H1 (cell line): ENCODE data around the gene ATG7. TPM values are rescaled to one million over a fixed set of nuclear protein-coding genes. Genes with fewer than 3 reads are reported as not detected.

Experiments used
- CTCF ChIA-PET: fragments of 300-600 bp; sonication (Branson Sonifier 250); formaldehyde crosslinking; loops from one replicate; lab custom pipeline; 2021; ENCODE audit not compliant: partially characterized antibody; lab: Charles Lee
- POLR2A ChIA-PET: fragments of 300-600 bp; sonication (Branson Sonifier 250); formaldehyde crosslinking; loops from one replicate; lab custom pipeline; 2021; ENCODE audit warnings: inconsistent platforms; ENCODE audit not compliant: partially characterized antibody; lab: Charles Lee
- DNase-seq, 2 experiments: peaks; one replicate each; pipeline versions ENCODE4 v3.0.0 to v3.0.0-alpha.2; 2010 to 2022; ENCODE audit warnings: low spot score in 2 of 2, low read depth in 1 of 2, mixed read lengths in 1 of 2
- FAIRE-seq: peaks from 2 replicates; lab custom pipeline; 2011; peaks lifted over from hg19 to GRCh38; lab: Jason Lieb, UNC
- H2AFZ ChIP-seq: 2 replicates; pipeline ENCODE4 v1.8.1; 2012; ENCODE audit warnings: low read length, inconsistent platforms
- H2AK5ac ChIP-seq: 2 replicates; pipeline ENCODE4 v1.6.1; 2013; ENCODE audit warnings: low read depth, low read length
- H2BK120ac ChIP-seq: replicated peaks from 2 replicates; pipeline ENCODE3; 2013; ENCODE audit warnings: low read depth, low read length, inconsistent platforms
- H2BK12ac ChIP-seq: 2 replicates; pipeline ENCODE4 v1.6.1; 2013; ENCODE audit warnings: low read depth, low read length
- H2BK15ac ChIP-seq: 2 replicates; pipeline ENCODE4 v1.6.1; 2013; ENCODE audit warnings: low read length
- H2BK20ac ChIP-seq: 2 replicates; pipeline ENCODE4 v1.6.1; 2013; ENCODE audit warnings: low read length
- H2BK5ac ChIP-seq: 2 replicates; pipeline ENCODE4 v1.6.1; 2013; ENCODE audit warnings: low read depth, low read length
- H3K14ac ChIP-seq: 2 replicates; pipeline ENCODE4 v1.6.1; 2013; ENCODE audit warnings: inconsistent platforms; ENCODE audit not compliant: insufficient read length
- H3K18ac ChIP-seq: 2 replicates; pipeline ENCODE4 v1.6.1; 2013; ENCODE audit warnings: low read length; ENCODE audit errors: extremely low read depth
- H3K23ac ChIP-seq: 2 replicates; pipeline ENCODE4 v1.6.1; 2013; ENCODE audit warnings: inconsistent platforms; ENCODE audit not compliant: insufficient read length
- H3K23me2 ChIP-seq: 2 replicates; pipeline ENCODE4 v1.6.1; 2013; ENCODE audit warnings: low read depth, low read length
- H3K27ac ChIP-seq: 2 replicates; pipeline ENCODE4 v1.6.1; 2011; ENCODE audit warnings: low read depth, low read length, inconsistent platforms
- H3K27me3 ChIP-seq, 4 experiments: replicated peaks in 1 of 4; 1 replicate in 1 of 4; 2 replicates in 3 of 4; pipeline versions ENCODE4 v1.6.1 to v1.8.1; 2011 to 2013; ENCODE audit warnings: low read length in 3 of 4, mild to moderate bottlenecking in 3 of 4, inconsistent platforms in 2 of 4, mixed read lengths in 2 of 4, moderate library complexity in 1 of 4; ENCODE audit not compliant: control insufficient read depth in 3 of 4, insufficient read depth in 3 of 4; ENCODE audit errors: extremely low read depth in 1 of 4
- H3K36me3 ChIP-seq, 4 experiments: 2 replicates each; pipeline versions ENCODE4 v1.6.1 to v1.8.1; 2011 to 2013; ENCODE audit warnings: mild to moderate bottlenecking in 4 of 4, low read length in 3 of 4, moderate library complexity in 2 of 4, control low read depth in 1 of 4, inconsistent platforms in 1 of 4; ENCODE audit not compliant: insufficient read depth in 4 of 4, control insufficient read depth in 2 of 4
- H3K4ac ChIP-seq: replicated peaks from 2 replicates; pipeline ENCODE3; 2013; ENCODE audit warnings: low read length, low read depth, mixed read lengths, inconsistent platforms; ENCODE audit not compliant: insufficient read length
- H3K4me1 ChIP-seq, 4 experiments: replicated peaks in 1 of 4; 1 replicate in 1 of 4; 2 replicates in 3 of 4; pipeline versions ENCODE4 v1.6.1 to v1.8.1; 2011 to 2013; ENCODE audit warnings: low read length in 3 of 4, inconsistent platforms in 2 of 4, mixed read lengths in 1 of 4; ENCODE audit not compliant: insufficient read depth in 4 of 4, control insufficient read depth in 3 of 4
- H3K4me2 ChIP-seq, 2 experiments: 2 replicates each; pipeline versions ENCODE4 v1.6.1 to v1.8.1; 2011 to 2013; ENCODE audit warnings: low read depth in 2 of 2, low read length in 2 of 2, control low read depth in 1 of 2, inconsistent platforms in 1 of 2, mild to moderate bottlenecking in 1 of 2; ENCODE audit not compliant: insufficient read depth in 1 of 2
- H3K4me3 ChIP-seq, 4 experiments: fragments of 200-600, 300-600 bp in 1 of 4; sonication (generic), shearing (Covaris generic), sonication (Bioruptor Twin) in 1 of 4; 2 replicates each; pipeline versions ENCODE4 v1.5.1 to v1.8.1; 2011 to 2016; ENCODE audit warnings: low read length in 4 of 4, low read depth in 3 of 4, control low read depth in 2 of 4, inconsistent platforms in 2 of 4, mild to moderate bottlenecking in 2 of 4, mixed read lengths in 1 of 4, moderate library complexity in 1 of 4; ENCODE audit not compliant: insufficient read depth in 2 of 4; ENCODE audit errors: extremely low read depth in 1 of 4
- H3K56ac ChIP-seq: replicated peaks from 2 replicates; pipeline ENCODE3; 2013; ENCODE audit warnings: low read depth, mild to moderate bottlenecking, mixed read lengths, low read length, inconsistent platforms; ENCODE audit not compliant: insufficient read length
- H3K79me1 ChIP-seq: 2 replicates; pipeline ENCODE4 v1.6.1; 2013; ENCODE audit warnings: low read depth, low read length, control low read depth
- H3K79me2 ChIP-seq, 2 experiments: 2 replicates each; pipeline versions ENCODE4 v1.6.1 to v1.8.1; 2012 to 2013; ENCODE audit warnings: low read length in 2 of 2, mild to moderate bottlenecking in 2 of 2, inconsistent platforms in 1 of 2; ENCODE audit not compliant: insufficient read depth in 2 of 2, control insufficient read depth in 1 of 2
- H3K9ac ChIP-seq, 4 experiments: replicated peaks in 1 of 4; 1 replicate in 1 of 4; 2 replicates in 3 of 4; pipeline versions ENCODE4 v1.6.1 to v1.8.1; 2011 to 2013; ENCODE audit warnings: low read depth in 3 of 4, low read length in 3 of 4, control low read depth in 2 of 4, mild to moderate bottlenecking in 2 of 4, moderate library complexity in 2 of 4, inconsistent platforms in 1 of 4; ENCODE audit errors: extremely low read depth in 1 of 4
- H3K9me3 ChIP-seq, 2 experiments: 2 replicates each; pipeline versions ENCODE4 v1.6.1 to v1.8.1; 2012 to 2013; ENCODE audit warnings: mild to moderate bottlenecking in 2 of 2, moderate library complexity in 2 of 2, control low read depth in 1 of 2, inconsistent platforms in 1 of 2, low read depth in 1 of 2, low read length in 1 of 2, mixed read lengths in 1 of 2; ENCODE audit not compliant: insufficient read depth in 2 of 2
- H4K20me1 ChIP-seq, 2 experiments: replicated peaks in 1 of 2; 2 replicates each; pipeline versions ENCODE3 to v1.8.1; 2011 to 2013; ENCODE audit warnings: inconsistent platforms in 2 of 2, low read length in 2 of 2, mild to moderate bottlenecking in 1 of 2; ENCODE audit not compliant: insufficient read depth in 2 of 2, control insufficient read depth in 1 of 2
- H4K5ac ChIP-seq: 2 replicates; pipeline ENCODE4 v1.6.1; 2013; ENCODE audit warnings: low read length, low read depth, mixed read lengths, inconsistent platforms; ENCODE audit not compliant: insufficient read length
- H4K8ac ChIP-seq: 2 replicates; pipeline ENCODE4 v1.8.0; 2013; ENCODE audit warnings: mild to moderate bottlenecking, moderate library complexity, low read length, inconsistent platforms; ENCODE audit not compliant: insufficient read depth; ENCODE audit errors: extremely low read depth
- H4K91ac ChIP-seq: replicated peaks from 2 replicates; pipeline ENCODE3; 2013; ENCODE audit warnings: low read length, mixed read lengths, inconsistent platforms; ENCODE audit not compliant: insufficient read length
- BCL11A ChIP-seq, 2 experiments: IDR thresholded peaks; one replicate each; pipeline ENCODE4 v1.6.1; 2011; ENCODE audit warnings: low read depth in 2 of 2, low read length in 2 of 2, mild to moderate bottlenecking in 2 of 2
- CBX5 ChIP-seq: fragments of 300-800, 300-1000 bp; sonication (generic); IDR thresholded peaks from 2 replicates; pipeline ENCODE4 v1.7.1; 2016; ENCODE audit warnings: antibody characterized with exemption, low read length, low read depth
- CREB1 ChIP-seq: IDR thresholded peaks from 2 replicates; pipeline ENCODE4 v1.6.1; 2012; ENCODE audit warnings: inconsistent platforms
- CTBP2 ChIP-seq: IDR thresholded peaks from 2 replicates; pipeline ENCODE4 v1.7.0; 2011; ENCODE audit warnings: borderline replicate concordance, mild to moderate bottlenecking, moderate library complexity, mixed read lengths, low read length; ENCODE audit not compliant: insufficient read depth, insufficient read length
- FOSL1 ChIP-seq: IDR thresholded peaks from 2 replicates; pipeline ENCODE4 v1.6.1; 2011; ENCODE audit warnings: mild to moderate bottlenecking, low read depth, low read length, moderate library complexity; ENCODE audit not compliant: insufficient read depth
- GABPA ChIP-seq: IDR thresholded peaks from 2 replicates; pipeline ENCODE4 v1.6.1; 2011; ENCODE audit warnings: mild to moderate bottlenecking, low read length, moderate library complexity, borderline replicate concordance; ENCODE audit not compliant: insufficient read depth
- KDM5A ChIP-seq: fragments of 200-600 bp; IDR thresholded peaks from 2 replicates; pipeline ENCODE4 v1.7.1; 2012; ENCODE audit warnings: mild to moderate bottlenecking, low read length, inconsistent platforms, mixed read lengths
- POLR2AphosphoS5 ChIP-seq: IDR thresholded peaks from 2 replicates; pipeline ENCODE4 v1.6.1; 2011; ENCODE audit warnings: low read depth, low read length
- RFX5 ChIP-seq: IDR thresholded peaks from 2 replicates; pipeline ENCODE4 v1.6.1; 2011; ENCODE audit warnings: low read depth, low read length, improper control_type of control experiment, borderline replicate concordance
- SIN3A ChIP-seq, 2 experiments: IDR thresholded peaks in 1 of 2; conservative IDR thresholded peaks in 1 of 2; 2 replicates each; pipeline ENCODE4 v1.6.1; 2011 to 2012; ENCODE audit warnings: low read length in 2 of 2, improper control_type of control experiment in 1 of 2, low read depth in 1 of 2, mild to moderate bottlenecking in 1 of 2
- SIRT6 ChIP-seq: IDR thresholded peaks from one replicate; pipeline ENCODE4 v1.7.1; 2012; ENCODE audit warnings: low read length, inconsistent platforms
- SIX5 ChIP-seq: IDR thresholded peaks from 2 replicates; pipeline ENCODE4 v1.6.1; 2011; ENCODE audit warnings: mild to moderate bottlenecking, low read depth, low read length
- SP2 ChIP-seq: IDR thresholded peaks from 2 replicates; pipeline ENCODE4 v1.6.1; 2012; ENCODE audit warnings: mild to moderate bottlenecking, low read length, inconsistent platforms
- WGBS, 2 experiments: shearing (Covaris generic) in 1 of 2; methylation state at CpG; one replicate each; pipeline versions ENCODE4 v1.1.6 to v1.1.7; 2013 to 2015; ENCODE audit warnings: low lambda C conversion rate in 2 of 2, mixed read lengths in 2 of 2, inconsistent platforms in 1 of 2, low coverage in 1 of 2, missing lambda C conversion rate in 1 of 2; ENCODE audit not compliant: insufficient replicate concordance in 2 of 2, insufficient coverage in 1 of 2, insufficient read length in 1 of 2; ENCODE audit errors: extremely low coverage in 1 of 2, missing lambda C conversion rate in 1 of 2; 5-methylcytosine and 5-hydroxymethylcytosine counted together
- polyA plus RNA-seq, 7 experiments: library from polyadenylated mRNA; depleted of rRNA in 3 of 7; stranded (reverse) in 5 of 7; unstranded in 2 of 7; fragments of >200 nt in 5 of 7; fragments of 200-250 nt in 2 of 7; gene quantifications; 1 replicate in 5 of 7; 2 replicates in 1 of 7; 4 replicates in 1 of 7; pipeline versions ENCODE4 v1.2.1 to v1.2.3, GENCODE V29; 2011 to 2013; ENCODE audit warnings: missing spikeins in 2 of 7, mixed read lengths in 2 of 7
- total RNA-seq: library from RNA; stranded (reverse); fragmentation: NEBNext Ultra II Directional; extraction: Animal tissue kit (Norgen Biotek cat#: 25700); gene quantifications from 2 replicates; pipeline ENCODE4 v1.2.1, GENCODE V29; 2021

Gene ATG7
- total and polyA plus RNA-seq, 2 of the 8 experiments (the other 6 are each of a cell fraction or from before 2014, with no cell fraction given): 15.0 to 19.1 TPM

DNA sequence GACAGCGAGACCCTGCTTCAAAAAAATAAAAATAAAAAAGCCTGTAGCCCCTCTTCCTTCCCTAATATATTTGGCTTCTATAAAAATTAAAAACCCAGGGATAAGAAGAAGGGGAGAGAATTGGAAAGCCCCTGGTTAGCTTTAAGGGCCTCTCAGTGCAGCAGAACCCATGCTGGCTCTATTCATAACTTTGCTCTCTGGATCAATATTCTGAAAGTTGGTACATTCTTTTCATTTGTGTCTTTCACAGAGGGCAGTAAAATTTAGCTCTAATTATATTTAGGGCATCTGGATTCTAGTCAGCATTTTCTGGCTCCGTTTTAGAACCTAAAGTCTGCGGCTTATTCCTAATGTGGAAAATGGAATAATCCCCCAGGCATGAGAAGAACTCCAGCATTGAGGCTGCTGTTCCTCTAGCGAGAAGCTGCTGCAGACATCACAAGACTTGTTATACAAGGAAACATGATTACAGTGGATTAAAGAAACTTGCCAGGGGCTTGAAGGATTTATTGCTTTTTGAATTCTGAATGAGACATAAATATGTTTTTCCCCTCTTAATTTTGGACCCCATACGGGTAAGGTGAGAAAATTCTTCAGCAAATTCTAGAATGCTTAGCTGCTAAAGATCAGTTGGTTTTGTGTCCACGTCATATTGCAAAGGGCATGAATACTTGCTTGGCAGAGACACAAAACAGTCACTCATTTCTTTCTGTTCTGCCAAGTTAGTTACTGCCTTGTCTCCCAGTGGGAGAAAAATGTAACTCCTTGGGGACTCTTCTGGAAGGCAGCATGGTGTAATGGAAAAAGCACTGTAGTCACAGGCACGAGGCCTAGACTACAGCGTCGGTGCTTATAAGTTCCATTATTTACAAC lies 193.8 kb downstream of the ATG7 start:
- CTCF ChIA-PET: interaction anchor here (1.0 to 1.4 kb wide), 4 partner anchors 8 to 86 kb away, joined by 3 to 5 read pairs (median 5); no protein-coding TSS in a partner anchor
- no peaks in the 10 kb centered on the region for H3K4me1 ChIP-seq
- no peak overlapping the region for H3K4me2 ChIP-seq
- H4K8ac ChIP-seq: no peak overlapping the region
- H2BK120ac ChIP-seq: no peak overlapping the region
- POLR2A ChIA-PET: no interaction called here
- H2AFZ ChIP-seq: no peak overlapping the region
- H3K4me3 ChIP-seq: no peak overlapping the region
- H3K27ac ChIP-seq: no peak overlapping the region
- H3K27me3 ChIP-seq: no peaks in the 10 kb centered on the region
- H2BK12ac ChIP-seq: no peak overlapping the region
- FAIRE-seq: no peak
- H3K79me2 ChIP-seq: no peaks in the 10 kb centered on the region
- H4K20me1 ChIP-seq: no peaks in the 10 kb centered on the region
- H3K23me2 ChIP-seq: no peaks in the 10 kb centered on the region
- no peak overlapping the region for H4K91ac ChIP-seq
- H3K9me3 ChIP-seq: no peaks in the 10 kb centered on the region
- H3K18ac ChIP-seq: no peak overlapping the region
- H2BK20ac ChIP-seq: no peak overlapping the region
- no peak overlapping the region for H3K56ac ChIP-seq
- H3K4ac ChIP-seq: no peak overlapping the region
- H2AK5ac ChIP-seq: no peak overlapping the region
- no peaks in the 10 kb centered on the region for H3K36me3 ChIP-seq
- H3K14ac ChIP-seq: no peak overlapping the region
- no peak for DNase-seq
- WGBS, 2 experiments: 95% methylated on average over 9 of the region's 9 CpGs; no CpG with 5 or more reads in 1 of the 2 experiments
- H2BK15ac ChIP-seq: no peak overlapping the region
- no peak overlapping the region for H3K23ac ChIP-seq
- H3K9ac ChIP-seq: no peak overlapping the region
- H2BK5ac ChIP-seq: no peak overlapping the region
- no peaks in the 10 kb centered on the region for H3K79me1 ChIP-seq
- H4K5ac ChIP-seq: no peak overlapping the region
- no peak for TF ChIP-seq SIRT6
- TF ChIP-seq RFX5: no peak
- no peak for TF ChIP-seq SIN3A (conservative IDR thresholded peaks at IDR 0.05 in 1 of 2, IDR thresholded peaks at IDR 0.05 in 1 of 2; ENCODE audit: low read depth in 1 of 2, low read length in 2 of 2)
- no peak for TF ChIP-seq KDM5A
- no peak for TF ChIP-seq FOSL1
- no peak for TF ChIP-seq BCL11A (IDR thresholded peaks at IDR 0.05; ENCODE audit: low read depth in 2 of 2, low read length in 2 of 2)
- TF ChIP-seq SIX5: no peak
- no peak for TF ChIP-seq CTBP2
- TF ChIP-seq POLR2AphosphoS5: no peak
- no peak for TF ChIP-seq GABPA
- TF ChIP-seq SP2: no peak
- TF ChIP-seq CBX5: no peak
- no peak for TF ChIP-seq CREB1
